MM.1S (cell line): Measurements from ENCODE around the gene KCNK18.

Experiments
- CTCF ChIP-seq: fragments of 300-600 bp; sonication (generic); IDR thresholded peaks from 2 replicates; pipeline ENCODE4 v1.5.1; 2016; ENCODE audit warnings: antibody characterized with exemption, low read length, mixed read lengths
- EZH2 ChIP-seq: fragments of 300-600 bp; sonication (generic); optimal IDR thresholded peaks from 2 replicates; pipeline ENCODE3; 2017; ENCODE audit warnings: low read depth, mild to moderate bottlenecking, antibody characterized with exemption, low read length, mixed read lengths
- EZH2phosphoT487 ChIP-seq: fragments of 300-600 bp; sonication (generic); IDR thresholded peaks from 2 replicates; pipeline ENCODE4 v1.6.1; 2018; ENCODE audit warnings: antibody characterized with exemption, low read length

GRCh38 chr10:117239051-117239450 lies 41.8 kb downstream of the KCNK18 start:
- TF ChIP-seq CTCF (no peak), EZH2 (no peak), EZH2phosphoT487 (no peak)
